Endothelial cell of umbilical vein (primary cell): Measurements from ENCODE around the gene CCDC172. TPM values are rescaled to one million over a fixed set of nuclear protein-coding genes. Genes with fewer than 3 reads are reported as not detected.

Experiments used
- BruUV-seq: library from RNA; stranded (reverse); fragments of 400-500 nt; replicated peaks from 2 replicates; lab custom pipeline; 2021; lab: Mats Ljungman, UMichigan
- CTCF ChIA-PET: fragments of 300-600, 350-600 bp; sonication (Branson Sonifier 250); formaldehyde crosslinking; loops from one replicate; lab custom pipeline; 2021; ENCODE audit warnings: antibody characterized with exemption, inconsistent platforms; lab: Charles Lee
- POLR2A ChIA-PET: fragments of 300-600, 350-600 bp; sonication (Branson Sonifier 250); formaldehyde crosslinking; loops from one replicate; lab custom pipeline; 2021; ENCODE audit warnings: antibody characterized with exemption, inconsistent platforms; lab: Charles Lee
- DNase-seq: peaks from one replicate; pipeline ENCODE4 v3.0.0-alpha.2; 2011; ENCODE audit warnings: low read depth, low spot score
- FAIRE-seq: peaks from 2 replicates; lab custom pipeline; 2011; peaks lifted over from hg19 to GRCh38; lab: Jason Lieb, UNC
- H2AFZ ChIP-seq: 2 replicates; pipeline ENCODE4 v1.6.0; 2012; ENCODE audit warnings: low read depth, low read length, control low read depth, inconsistent platforms
- H3K27ac ChIP-seq: 2 replicates; pipeline ENCODE4 v1.5.1; 2011; ENCODE audit warnings: low read depth, mild to moderate bottlenecking, control low read depth, low read length, moderate library complexity; ENCODE audit not compliant: insufficient read depth
- H3K27me3 ChIP-seq, 2 experiments: 2 replicates each; pipeline versions ENCODE4 v1.6.0 to v1.6.1; 2011; ENCODE audit warnings: low read length in 2 of 2, mixed read lengths in 1 of 2; ENCODE audit not compliant: control insufficient read depth in 2 of 2, insufficient read depth in 2 of 2
- H3K36me3 ChIP-seq, 2 experiments: 2 replicates in 1 of 2; 3 replicates in 1 of 2; pipeline ENCODE4 v1.5.1; 2011; ENCODE audit warnings: low read length in 2 of 2, mild to moderate bottlenecking in 1 of 2, moderate library complexity in 1 of 2; ENCODE audit not compliant: control insufficient read depth in 2 of 2, insufficient read depth in 2 of 2; ENCODE audit errors: extremely low read depth in 1 of 2
- H3K4me1 ChIP-seq: 3 replicates; pipeline ENCODE4 v1.5.1; 2011; ENCODE audit warnings: mild to moderate bottlenecking, low read length; ENCODE audit not compliant: control insufficient read depth, insufficient read depth; ENCODE audit errors: extremely low read depth
- H3K4me2 ChIP-seq: 2 replicates; pipeline ENCODE4 v1.6.1; 2011; ENCODE audit warnings: low read length, control low read depth, mixed read lengths; ENCODE audit not compliant: insufficient read depth
- H3K4me3 ChIP-seq, 3 experiments: fragments of 200-600 bp in 1 of 3; sonication (generic), shearing (Covaris generic) in 1 of 3; replicated peaks in 1 of 3; 2 replicates each; pipeline ENCODE4 v1.5.1; 2011 to 2016; ENCODE audit warnings: control low read depth in 3 of 3, low read length in 3 of 3, mild to moderate bottlenecking in 2 of 3, inconsistent platforms in 1 of 3, low read depth in 1 of 3, moderate library complexity in 1 of 3; ENCODE audit not compliant: insufficient read depth in 1 of 3
- H3K79me2 ChIP-seq: 2 replicates; pipeline ENCODE4 v1.6.0; 2012; ENCODE audit warnings: low read length, inconsistent platforms; ENCODE audit not compliant: control insufficient read depth, insufficient read depth
- H3K9ac ChIP-seq: replicated peaks from 2 replicates; pipeline ENCODE3; 2011; ENCODE audit warnings: low read length, control low read depth; ENCODE audit not compliant: insufficient read depth; ENCODE audit errors: extremely low read depth
- H3K9me1 ChIP-seq: replicated peaks from 3 replicates; pipeline ENCODE4 v1.6.0; 2011; ENCODE audit warnings: mild to moderate bottlenecking, low read length; ENCODE audit not compliant: control insufficient read depth, insufficient read depth; ENCODE audit errors: extremely low read depth
- H3K9me3 ChIP-seq: replicated peaks from 2 replicates; pipeline ENCODE4 v1.5.1; 2012; ENCODE audit warnings: low read length, inconsistent platforms; ENCODE audit not compliant: control insufficient read depth, insufficient read depth
- H4K20me1 ChIP-seq: replicated peaks from 2 replicates; pipeline ENCODE3; 2011; ENCODE audit warnings: mild to moderate bottlenecking, low read length; ENCODE audit not compliant: control insufficient read depth, insufficient read depth; ENCODE audit errors: extremely low read depth
- EZH2 ChIP-seq: IDR thresholded peaks from 2 replicates; pipeline ENCODE4 v1.6.1; 2012; ENCODE audit warnings: borderline replicate concordance, low read depth, mild to moderate bottlenecking, moderate library complexity, low read length, inconsistent platforms; ENCODE audit not compliant: severe bottlenecking
- FOS ChIP-seq: IDR thresholded peaks from 2 replicates; pipeline ENCODE4 v1.6.1; 2011; ENCODE audit warnings: mild to moderate bottlenecking, low read length, moderate library complexity, borderline replicate concordance; ENCODE audit not compliant: insufficient read depth
- GATA2 ChIP-seq: IDR thresholded peaks from 2 replicates; pipeline ENCODE4 v1.7.0; 2011; ENCODE audit warnings: low read depth, mild to moderate bottlenecking, moderate library complexity, mixed read lengths, low read length; ENCODE audit not compliant: insufficient read length, insufficient read depth
- JUN ChIP-seq: IDR thresholded peaks from 2 replicates; pipeline ENCODE4 v1.6.1; 2011; ENCODE audit warnings: borderline replicate concordance, low read depth; ENCODE audit not compliant: insufficient read length, insufficient read depth
- MYC ChIP-seq: IDR thresholded peaks from one replicate; pipeline ENCODE4 v1.6.1; 2011; ENCODE audit warnings: mild to moderate bottlenecking, low read depth, low read length
- POLR2A ChIP-seq: IDR thresholded peaks from 2 replicates; pipeline ENCODE4 v1.6.1; 2012; ENCODE audit warnings: low read depth, mild to moderate bottlenecking, control low read depth, low read length
- POLR2AphosphoS5 ChIP-seq: IDR thresholded peaks from 2 replicates; pipeline ENCODE4 v1.6.1; 2012; ENCODE audit warnings: low read depth, mild to moderate bottlenecking, control low read depth, low read length, moderate library complexity; ENCODE audit not compliant: insufficient read depth
- dilution Hi-C: fragments of 300-500 bp; cut with MboI; formaldehyde crosslinking; loops from one replicate; pipeline ENCODE4 v1.15.0; 2019; ENCODE audit warnings: low sequenced_read_pairs; ENCODE audit not compliant: extremely low pct_ligation_motif_present
- intact Hi-C: fragments of 100-400 bp; cut with micrococcal nuclease; formaldehyde crosslinking; loops from one replicate; pipeline ENCODE4 v1.10.0; 2022
- polyA plus RNA-seq, 4 experiments: library from polyadenylated mRNA; depleted of rRNA in 3 of 4; stranded (reverse) in 3 of 4; unstranded in 1 of 4; fragments of >200 nt; gene quantifications; 2 replicates each; pipeline versions ENCODE4 v1.2.1 to v1.2.3, GENCODE V29; 2011 to 2012; ENCODE audit warnings: missing spikeins in 1 of 4
- total RNA-seq: library from RNA; stranded (reverse); gene quantifications from 2 replicates; pipeline ENCODE4 v1.2.3, GENCODE V29; 2021
- TF ChIP-seq, protein P1 (sequence below): IDR thresholded peaks from 2 replicates; pipeline ENCODE4 v1.6.1; 2011; ENCODE audit not compliant: insufficient read depth, insufficient read length

Gene CCDC172
- total and polyA plus RNA-seq, 2 donors (not counting 3 experiments of a cell fraction or from before 2014, with no cell fraction given) = not detected

DNA sequence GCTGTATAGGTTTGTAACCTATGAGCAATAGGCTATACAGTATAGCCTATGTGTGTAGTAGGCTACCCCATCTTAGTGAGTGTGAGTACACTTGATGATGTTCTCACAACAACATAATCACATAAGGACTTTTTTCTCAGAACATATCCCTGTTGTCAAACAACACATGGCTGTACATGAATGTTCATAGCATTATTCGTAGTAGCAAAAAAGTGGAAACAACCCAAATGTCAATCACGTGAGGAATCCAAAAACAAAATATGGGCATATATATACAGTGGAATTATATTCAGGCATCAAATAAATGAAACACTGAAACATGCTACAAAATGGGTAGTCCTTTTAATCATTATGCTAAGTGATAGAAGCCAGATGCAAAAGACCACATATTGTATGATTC lies 31.1 kb downstream of the CCDC172 start:
- H3K9me3 ChIP-seq = no peaks in the 10 kb centered on the region
- no peak overlapping the region for H2AFZ ChIP-seq
- DNase-seq = no peak
- no peaks in the 10 kb centered on the region for H3K79me2 ChIP-seq
- BruUV-seq = no TSS peak
- H3K36me3 ChIP-seq = no peaks in the 10 kb centered on the region
- H3K4me2 ChIP-seq = no peak overlapping the region
- no peaks in the 10 kb centered on the region for H3K27me3 ChIP-seq
- ChIA-PET POLR2A (no interaction called here), CTCF (no interaction called here)
- no peaks in the 10 kb centered on the region for H4K20me1 ChIP-seq
- FAIRE-seq = no peak
- H3K4me1 ChIP-seq = no peaks in the 10 kb centered on the region
- H3K4me3 ChIP-seq = no peak overlapping the region
- intact Hi-C loops = no loop called here
- no peak overlapping the region for H3K27ac ChIP-seq
- H3K9me1 ChIP-seq = no peaks in the 10 kb centered on the region
- TF ChIP-seq MYC = no peak
- TF ChIP-seq, protein P1, sequence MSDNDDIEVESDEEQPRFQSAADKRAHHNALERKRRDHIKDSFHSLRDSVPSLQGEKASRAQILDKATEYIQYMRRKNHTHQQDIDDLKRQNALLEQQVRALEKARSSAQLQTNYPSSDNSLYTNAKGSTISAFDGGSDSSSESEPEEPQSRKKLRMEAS = no peak
- TF ChIP-seq FOS = no peak
- TF ChIP-seq POLR2AphosphoS5 = no peak
- no peak for TF ChIP-seq EZH2
- no peak for TF ChIP-seq GATA2
- no peak for TF ChIP-seq POLR2A
- dilution Hi-C loops = no loop called here
- no peak overlapping the region for H3K9ac ChIP-seq

DNA sequence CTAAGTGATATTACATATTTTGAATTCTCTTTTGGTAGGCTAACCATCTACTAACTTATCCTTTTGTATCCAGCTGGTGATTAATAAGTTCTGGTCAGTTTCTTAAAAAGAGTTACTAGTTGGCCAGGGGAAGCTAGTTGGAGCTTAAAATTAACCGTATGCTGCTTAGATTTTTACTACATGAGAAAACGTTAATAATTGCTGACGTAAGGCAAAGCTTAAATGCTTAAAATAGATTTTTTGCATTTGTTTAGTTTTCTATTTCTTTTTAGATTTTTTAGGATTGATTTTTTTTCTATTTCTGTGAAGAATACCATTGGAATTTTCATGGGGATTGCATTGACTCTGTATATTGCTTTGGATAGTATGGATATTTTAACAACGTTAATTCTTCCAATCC lies 32.6 kb downstream of the CCDC172 start:
- Histone ChIP-seq H3K36me3 (no peaks in the 10 kb centered on the region), H3K4me2 (no peak overlapping the region), H2AFZ (no peak overlapping the region), H3K27ac (no peak overlapping the region), H3K27me3 (no peaks in the 10 kb centered on the region), H4K20me1 (no peaks in the 10 kb centered on the region), H3K4me1 (no peaks in the 10 kb centered on the region), H3K9me1 (no peaks in the 10 kb centered on the region), H3K79me2 (no peaks in the 10 kb centered on the region), H3K4me3 (no peak overlapping the region), H3K9me3 (no peaks in the 10 kb centered on the region), H3K9ac (no peak overlapping the region)
- intact Hi-C loops = no loop called here
- POLR2A ChIA-PET = no interaction called here
- FAIRE-seq = no peak
- no TSS peak for BruUV-seq
- CTCF ChIA-PET = no interaction called here
- DNase-seq = no peak
- dilution Hi-C loops = no loop called here
- TF ChIP-seq POLR2A (no peak), GATA2 (no peak), JUN (no peak), FOS (no peak)
